ENCODE data around the gene ARID2. TPM values are rescaled to one million over a fixed set of nuclear protein-coding genes. Genes with fewer than 3 reads are reported as not detected.

Gene ARID2
- total and polyA plus RNA-seq, 9 of the 15 experiments (the other 6 are each of a cell fraction or from before 2014, with no cell fraction given), result 13.4 to 41.6 (median 29.4) TPM

DNA sequence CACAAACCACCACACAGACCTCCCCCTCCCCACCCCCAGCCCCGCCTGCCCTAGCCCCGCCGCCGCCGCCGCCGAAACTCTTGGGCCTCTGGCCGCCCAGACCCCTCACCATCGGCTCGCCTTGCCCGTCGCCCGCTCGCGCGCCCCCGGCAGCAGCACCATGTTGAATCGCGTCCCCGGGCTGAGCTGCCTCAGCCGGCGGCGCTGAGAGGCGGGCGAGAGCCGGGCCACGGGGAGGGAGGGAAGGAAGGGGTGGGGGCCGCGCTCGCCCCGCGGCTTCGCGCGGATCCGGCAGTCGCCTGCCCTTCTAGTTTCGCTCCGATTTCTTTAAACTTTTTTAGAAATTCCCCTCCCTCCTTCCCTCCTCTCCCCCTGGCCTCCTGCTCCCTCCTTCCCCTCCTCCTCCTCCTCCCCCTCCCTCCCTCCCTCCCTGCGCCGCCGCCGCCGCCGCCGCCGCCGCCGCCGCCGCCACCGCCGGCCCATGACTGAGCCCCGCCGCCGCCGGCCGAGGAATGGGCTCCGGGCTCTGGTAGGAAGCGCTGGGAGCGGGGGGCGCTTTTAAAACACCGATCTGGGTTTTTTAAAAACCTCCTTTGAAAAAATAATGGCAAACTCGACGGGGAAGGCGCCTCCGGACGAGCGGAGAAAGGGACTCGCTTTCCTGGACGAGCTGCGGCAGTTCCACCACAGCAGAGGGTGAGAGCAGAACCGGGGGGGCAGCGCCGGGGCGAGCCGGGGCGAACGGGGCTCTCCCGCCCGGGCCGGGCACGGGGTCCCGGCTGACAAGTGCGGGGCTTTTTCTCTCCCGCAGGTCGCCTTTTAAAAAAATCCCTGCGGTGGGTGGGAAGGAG lies at the start of gene ARID2 (continued):
- TF ChIP-seq BRD9 (IDR thresholded peaks at IDR 0.05; ENCODE audit: low read depth, partially characterized antibody), result no peak
- no peak for TF ChIP-seq HMG20A (CRISPR knock-in tag; conservative IDR thresholded peaks at IDR 0.05)
- TF ChIP-seq FOSL1 (tag; conservative IDR thresholded peaks at IDR 0.05), result 0 out of 2 replicates have a peak, but pooled peaks have one; percentile 13
- TF ChIP-seq TFE3 (CRISPR knock-in tag; IDR thresholded peaks at IDR 0.05), result no peak
- TF ChIP-seq MAZ (CRISPR knock-in tag; conservative IDR thresholded peaks at IDR 0.05 in 1 of 2, IDR thresholded peaks at IDR 0.05 in 1 of 2), result peak in 1 of 2 experiments; percentile 56; a peak in 2 of 4 replicates
- TF ChIP-seq BCOR (IDR thresholded peaks at IDR 0.05), result 0 out of 2 replicates have a peak, but pooled peaks have one; percentile 25
- TF ChIP-seq ZNF253 (CRISPR knock-in tag; conservative IDR thresholded peaks at IDR 0.05), result no peak
- peak; percentile 64 for TF ChIP-seq TAF1 (IDR thresholded peaks at IDR 0.05; ENCODE audit: control insufficient read depth, extremely low read depth, insufficient read depth, low read length, severe bottlenecking)
- TF ChIP-seq SIN3A (IDR thresholded peaks at IDR 0.05; ENCODE audit: borderline replicate concordance in 2 of 2, control insufficient read depth in 1 of 2, low read depth in 2 of 2, low read length in 2 of 2), result no peak; a peak in 1 of 4 replicates
- TF ChIP-seq NFATC3 (IDR thresholded peaks at IDR 0.05), result peak; percentile 93
- TF ChIP-seq POLR2AphosphoS5 (IDR thresholded peaks at IDR 0.05; ENCODE audit: control insufficient read depth, insufficient read depth, low read depth, low read length), result no peak
- TF ChIP-seq ZSCAN32 (CRISPR knock-in tag; IDR thresholded peaks at IDR 0.05), result no peak
- 0 out of 2 replicates have a peak, but pooled peaks have one; percentile 35 for TF ChIP-seq TAF7 (tag; IDR thresholded peaks at IDR 0.05)
- TF ChIP-seq HMGXB4 (CRISPR knock-in tag; IDR thresholded peaks at IDR 0.05), result 0 out of 2 replicates have a peak, but pooled peaks have one; percentile 37
- TF ChIP-seq ETS2 (tag; IDR thresholded peaks at IDR 0.05; ENCODE audit: borderline replicate concordance, poor library complexity, severe bottlenecking), result no peak
- no peak for TF ChIP-seq ZNF316 (IDR thresholded peaks at IDR 0.05)
